DND-41 (cell line): ENCODE data around the gene TPRX2.

Source experiments
- ATAC-seq: fragments of 200-7000 bp; cut with Tn5 transposase; 3 replicates; pipeline ENCODE4 v1.9.1; 2021; ENCODE audit warnings: low read depth; ENCODE audit not compliant: insufficient read depth
- DNase-seq: peaks from one replicate; pipeline ENCODE4 v3.0.0-alpha.2; 2020
- H2AFZ ChIP-seq: 2 replicates; pipeline ENCODE4 v1.6.0; 2012; ENCODE audit warnings: low read depth, low read length
- H3K27ac ChIP-seq: 2 replicates; pipeline ENCODE4 v1.5.1; 2012; ENCODE audit warnings: low read length, inconsistent platforms
- H3K27me3 ChIP-seq: fragments of 200-600 bp; sonication (generic); 2 replicates; pipeline ENCODE4 v1.6.0; 2012; ENCODE audit warnings: low read length, mild to moderate bottlenecking, inconsistent platforms; ENCODE audit not compliant: insufficient read depth, poor library complexity
- H3K36me3 ChIP-seq: 2 replicates; pipeline ENCODE4 v1.5.1; 2012; ENCODE audit warnings: low read length, inconsistent platforms; ENCODE audit not compliant: insufficient read depth
- H3K4me1 ChIP-seq: 2 replicates; pipeline ENCODE4 v1.5.1; 2012; ENCODE audit warnings: mild to moderate bottlenecking, low read length; ENCODE audit not compliant: insufficient read depth
- H3K4me2 ChIP-seq: 2 replicates; pipeline ENCODE4 v1.6.0; 2012; ENCODE audit warnings: mild to moderate bottlenecking, moderate library complexity, low read length, inconsistent platforms; ENCODE audit not compliant: insufficient read depth
- H3K4me3 ChIP-seq, 2 experiments: fragments of 200-600 bp in 1 of 2; shearing (Covaris generic) in 1 of 2; 2 replicates each; pipeline ENCODE4 v1.5.1; 2012 to 2016; ENCODE audit warnings: inconsistent platforms in 2 of 2, low read length in 2 of 2, mild to moderate bottlenecking in 2 of 2, low read depth in 1 of 2, moderate library complexity in 1 of 2
- H3K79me2 ChIP-seq: 2 replicates; pipeline ENCODE4 v1.6.0; 2012; ENCODE audit warnings: low read length, inconsistent platforms; ENCODE audit not compliant: insufficient read depth
- H3K9ac ChIP-seq: 2 replicates; pipeline ENCODE4 v1.6.0; 2012; ENCODE audit warnings: low read depth, mild to moderate bottlenecking, inconsistent platforms, low read length, moderate library complexity
- H3K9me3 ChIP-seq: 2 replicates; pipeline ENCODE4 v1.5.1; 2012; ENCODE audit warnings: low read length, moderate library complexity, mild to moderate bottlenecking, inconsistent platforms; ENCODE audit not compliant: insufficient read depth, severe bottlenecking
- H4K20me1 ChIP-seq: 2 replicates; pipeline ENCODE4 v1.6.0; 2012; ENCODE audit warnings: low read length; ENCODE audit not compliant: insufficient read depth
- CTCF ChIP-seq: IDR thresholded peaks from 2 replicates; pipeline ENCODE4 v1.5.1; 2012; ENCODE audit warnings: borderline replicate concordance, low read length, moderate library complexity, mild to moderate bottlenecking; ENCODE audit not compliant: poor library complexity, severe bottlenecking; ENCODE audit errors: extremely low read depth
- EZH2 ChIP-seq: IDR thresholded peaks from 3 replicates; pipeline ENCODE4 v1.6.1; 2012; ENCODE audit warnings: borderline replicate concordance, low read depth, mild to moderate bottlenecking, moderate library complexity, low read length, inconsistent platforms; ENCODE audit not compliant: severe bottlenecking

TPRX2 gene

GRCh38 chr19:47860602-47861297 is 1.7 kb downstream of the TPRX2 start:
- DNase-seq (no peak), ATAC-seq (no peak)
- Histone ChIP-seq H4K20me1 (no peaks in the 10 kb centered on the region), H3K36me3 (no peaks in the 10 kb centered on the region), H3K4me1 (no peaks in the 10 kb centered on the region), H3K9ac (no peak overlapping the region), H3K4me3 (no peak overlapping the region), H3K4me2 (no peak overlapping the region), H3K27ac (no peak overlapping the region), H3K27me3 (no peaks in the 10 kb centered on the region), H3K79me2 (no peaks in the 10 kb centered on the region), H2AFZ (no peak overlapping the region), H3K9me3 (no peaks in the 10 kb centered on the region)
- TF ChIP-seq CTCF (no peak), EZH2 (no peak)

- Histone ChIP-seq H3K27me3 (no peaks in the 10 kb centered on the region), H3K27ac (no peak overlapping the region), H3K9ac (no peak overlapping the region), H3K79me2 (no peaks in the 10 kb centered on the region), H2AFZ (no peak overlapping the region), H3K4me2 (no peak overlapping the region), H3K36me3 (no peaks in the 10 kb centered on the region), H4K20me1 (no peaks in the 10 kb centered on the region), H3K4me1 (no peaks in the 10 kb centered on the region), H3K4me3 (no peak overlapping the region), H3K9me3 (no peaks in the 10 kb centered on the region)
- no peak for TF ChIP-seq EZH2
- no peak for ATAC-seq
- no peak for DNase-seq
These were observed 2.6 kb downstream of the TPRX2 start for GRCh38 chr19:47861630-47862029.

GRCh38 chr19:47863514-47863936 is 4.5 kb downstream of the TPRX2 start:
- peak; percentile 98 for TF ChIP-seq CTCF
- TF ChIP-seq EZH2: no peak
- no peaks in the 10 kb centered on the region for H3K27me3 ChIP-seq
- H3K9me3 ChIP-seq: no peaks in the 10 kb centered on the region
- H4K20me1 ChIP-seq: no peaks in the 10 kb centered on the region
- DNase-seq (peak; percentile 78), ATAC-seq (peak; percentile 99)
- H3K4me3 ChIP-seq: no peak overlapping the region
- H3K4me2 ChIP-seq: no peak overlapping the region
- H3K4me1 ChIP-seq: no peaks in the 10 kb centered on the region
- no peaks in the 10 kb centered on the region for H3K79me2 ChIP-seq
- H3K9ac ChIP-seq: no peak overlapping the region
- no peaks in the 10 kb centered on the region for H3K36me3 ChIP-seq
- no peak overlapping the region for H2AFZ ChIP-seq
- H3K27ac ChIP-seq: no peak overlapping the region

GRCh38 chr19:47865166-47865565 is 6.1 kb downstream of the TPRX2 start:
- H3K79me2 ChIP-seq: no peaks in the 10 kb centered on the region
- no peak overlapping the region for H2AFZ ChIP-seq

More at GRCh38 chr19:47865166-47865565, 6.1 kb downstream of the TPRX2 start:
- no peak overlapping the region for H3K9ac ChIP-seq
- no peaks in the 10 kb centered on the region for H3K9me3 ChIP-seq
- no peaks in the 10 kb centered on the region for H4K20me1 ChIP-seq
- no peaks in the 10 kb centered on the region for H3K4me1 ChIP-seq
- no peaks in the 10 kb centered on the region for H3K27me3 ChIP-seq
- no peak overlapping the region for H3K27ac ChIP-seq
- no peak for ATAC-seq
- no peak for DNase-seq
- no peak overlapping the region for H3K4me2 ChIP-seq
- TF ChIP-seq CTCF: no peak
- no peak for TF ChIP-seq EZH2
- no peaks in the 10 kb centered on the region for H3K36me3 ChIP-seq
- no peak overlapping the region for H3K4me3 ChIP-seq
